Ascending aorta (tissue), 2 donors: ENCODE data around the gene ARHGEF12. TPM values are rescaled to one million over a fixed set of nuclear protein-coding genes. Genes with fewer than 3 reads are reported as not detected.

Source experiments
- DNase-seq, 2 donors: peaks; one replicate each; pipeline ENCODE4 v3.0.0-alpha.2; 2019; ENCODE audit warnings: low spot score in 2 of 2
- H3K27ac ChIP-seq, 2 donors: fragments of 200-600 bp; sonication (generic); one replicate each; pipeline ENCODE4 v1.5.1; 2016 to 2017; ENCODE audit warnings: mild to moderate bottlenecking in 1 of 2
- H3K27me3 ChIP-seq: fragments of 200-600 bp; sonication (generic); one replicate; pipeline ENCODE4 v1.5.1; 2017
- H3K36me3 ChIP-seq, 2 donors: fragments of 200-600 bp; sonication (generic); one replicate each; pipeline ENCODE4 v1.5.1; 2016
- H3K4me1 ChIP-seq, 2 donors: fragments of 200-600 bp; sonication (generic); one replicate each; pipeline ENCODE4 v1.5.1; 2016 to 2017; ENCODE audit warnings: mild to moderate bottlenecking in 1 of 2
- H3K4me3 ChIP-seq, 2 donors: fragments of 200-600 bp; sonication (generic); one replicate each; pipeline ENCODE4 v1.5.1; 2016 to 2017; ENCODE audit warnings: mild to moderate bottlenecking in 1 of 2
- H3K9me3 ChIP-seq, 2 donors: fragments of 200-600 bp; sonication (generic); one replicate each; pipeline ENCODE4 v1.5.1; 2016
- CTCF ChIP-seq, 3 experiments: fragments of 200-600 bp in 2 of 3; fragments of 450-650 bp in 1 of 3; sonication (generic) in 2 of 3; IDR thresholded peaks; one replicate each; pipeline ENCODE4 v1.5.1; 2016 to 2019; ENCODE audit warnings: antibody characterized with exemption in 3 of 3, mild to moderate bottlenecking in 1 of 3, moderate library complexity in 1 of 3
- intact Hi-C: fragments of 100-400 bp; cut with DNase I; formaldehyde crosslinking; loops from one replicate; pipeline ENCODE4 v1.15.1; 2023
- total RNA-seq: library from RNA; depleted of rRNA; stranded (reverse); fragments of >200 nt; gene quantifications from one replicate; pipeline ENCODE4 v1.1.0, GENCODE V29; 2016

Gene ARHGEF12
- total RNA-seq, 1 donor from 2014 or later, result 65.9 TPM

GRCh38 chr11:120441592-120441991 is 105.4 kb downstream of the ARHGEF12 start:
- intact Hi-C loops, result no loop called here
- Histone ChIP-seq H3K4me3 (no peak overlapping the region), H3K27me3 (no peaks in the 10 kb centered on the region), H3K4me1 (no peaks in the 10 kb centered on the region), H3K36me3 (peaks cover 44 to 61% of the 10 kb centered on the region in 2 donors), H3K27ac (no peak overlapping the region), H3K9me3 (no peaks in the 10 kb centered on the region)
- no peak for TF ChIP-seq CTCF (IDR thresholded peaks at IDR 0.05)
- no peak for DNase-seq

GRCh38 chr11:120442031-120442430 is 105.8 kb downstream of the ARHGEF12 start:
- Histone ChIP-seq H3K36me3 (peaks cover 48 to 65% of the 10 kb centered on the region in 2 donors), H3K9me3 (no peaks in the 10 kb centered on the region), H3K27ac (no peak overlapping the region), H3K4me3 (no peak overlapping the region), H3K27me3 (no peaks in the 10 kb centered on the region), H3K4me1 (no peaks in the 10 kb centered on the region)
- DNase-seq, result no peak
- intact Hi-C loops, result no loop called here
- TF ChIP-seq CTCF (IDR thresholded peaks at IDR 0.05), result no peak

GRCh38 chr11:120446802-120447201 is 110.6 kb downstream of the ARHGEF12 start:
- H3K9me3 ChIP-seq, result no peaks in the 10 kb centered on the region
- intact Hi-C loops, result no loop called here
- peaks cover 72 to 87% of the 10 kb centered on the region in 2 donors for H3K36me3 ChIP-seq

GRCh38 chr11:120448240-120448639 is 112.0 kb downstream of the ARHGEF12 start:
- no peak overlapping the region for H3K4me3 ChIP-seq
- H3K27me3 ChIP-seq, result no peaks in the 10 kb centered on the region
- no peak for TF ChIP-seq CTCF (IDR thresholded peaks at IDR 0.05)
- no peaks in the 10 kb centered on the region for H3K4me1 ChIP-seq
- no peaks in the 10 kb centered on the region for H3K9me3 ChIP-seq
- intact Hi-C loops, result no loop called here
- peaks cover 77 to 92% of the 10 kb centered on the region in 2 donors for H3K36me3 ChIP-seq
- H3K27ac ChIP-seq, result no peak overlapping the region
- DNase-seq, result no peak

More at GRCh38 chr11:120446802-120447201, 110.6 kb downstream of the ARHGEF12 start:
- Histone ChIP-seq H3K4me3 (no peak overlapping the region), H3K27ac (no peak overlapping the region), H3K27me3 (no peaks in the 10 kb centered on the region), H3K4me1 (no peaks in the 10 kb centered on the region)
- TF ChIP-seq CTCF (IDR thresholded peaks at IDR 0.05), result no peak
- no peak for DNase-seq

GRCh38 chr11:120455487-120455886 is 119.3 kb downstream of the ARHGEF12 start:
- H3K36me3 ChIP-seq, result peaks cover 80 to 97% of the 10 kb centered on the region in 2 donors
- H3K9me3 ChIP-seq, result no peaks in the 10 kb centered on the region
- no peaks in the 10 kb centered on the region for H3K4me1 ChIP-seq
- DNase-seq, result no peak
- no peaks in the 10 kb centered on the region for H3K27me3 ChIP-seq
- no peak overlapping the region for H3K4me3 ChIP-seq
- intact Hi-C loops, result no loop called here
- no peak overlapping the region for H3K27ac ChIP-seq
- TF ChIP-seq CTCF (IDR thresholded peaks at IDR 0.05), result no peak

- no peaks in the 10 kb centered on the region for H3K9me3 ChIP-seq
- intact Hi-C loops, result no loop called here
These were observed 121.8 kb downstream of the ARHGEF12 start for GRCh38 chr11:120457996-120458395.

More at GRCh38 chr11:120457996-120458395, 121.8 kb downstream of the ARHGEF12 start:
- Histone ChIP-seq H3K27ac (no peak overlapping the region), H3K36me3 (peaks cover 74 to 97% of the 10 kb centered on the region in 2 donors), H3K27me3 (no peaks in the 10 kb centered on the region), H3K4me1 (no peaks in the 10 kb centered on the region), H3K4me3 (no peak overlapping the region)
- no peak for TF ChIP-seq CTCF (IDR thresholded peaks at IDR 0.05)
- DNase-seq, result no peak
